Liver (tissue), 9 donors: ENCODE data around the gene AMIGO1. TPM values are rescaled to one million over a fixed set of nuclear protein-coding genes. Genes with fewer than 3 reads are reported as not detected.

Experiments
- DNase-seq: peaks from one replicate; pipeline ENCODE4 v3.0.0-alpha.2; 2017; ENCODE audit warnings: low spot score
- H3K27ac ChIP-seq, 2 donors: one replicate each; pipeline ENCODE4 v1.7.0; 2013; ENCODE audit warnings: inconsistent platforms in 2 of 2, low read length in 2 of 2, control low read depth in 1 of 2, low read depth in 1 of 2, mild to moderate bottlenecking in 1 of 2
- H3K27me3 ChIP-seq, 4 donors: one replicate each; pipeline versions ENCODE4 v1.6.1 to v1.7.0; 2013; ENCODE audit warnings: low read length in 3 of 4, inconsistent platforms in 1 of 4, mild to moderate bottlenecking in 1 of 4, moderate library complexity in 1 of 4; ENCODE audit not compliant: control insufficient read depth in 4 of 4, insufficient read depth in 4 of 4
- H3K36me3 ChIP-seq, 4 donors: one replicate each; pipeline versions ENCODE4 v1.6.1 to v1.7.0; 2013; ENCODE audit warnings: low read length in 3 of 4, mild to moderate bottlenecking in 3 of 4, low read depth in 1 of 4, moderate library complexity in 1 of 4; ENCODE audit not compliant: control insufficient read depth in 4 of 4, insufficient read depth in 3 of 4
- H3K4me1 ChIP-seq, 4 donors: one replicate each; pipeline versions ENCODE4 v1.6.1 to v1.7.0; 2013; ENCODE audit warnings: low read length in 3 of 4, mild to moderate bottlenecking in 3 of 4, moderate library complexity in 1 of 4; ENCODE audit not compliant: control insufficient read depth in 4 of 4, insufficient read depth in 4 of 4
- H3K4me3 ChIP-seq, 3 donors: one replicate each; pipeline versions ENCODE4 v1.6.1 to v1.7.0; 2013; ENCODE audit warnings: low read length in 3 of 3, control low read depth in 1 of 3, low read depth in 1 of 3, mild to moderate bottlenecking in 1 of 3
- H3K9ac ChIP-seq, 2 donors: one replicate each; pipeline ENCODE4 v1.7.0; 2013; ENCODE audit warnings: low read length in 2 of 2, mild to moderate bottlenecking in 2 of 2, moderate library complexity in 2 of 2, control low read depth in 1 of 2, low read depth in 1 of 2
- H3K9me3 ChIP-seq, 4 donors: one replicate each; pipeline versions ENCODE4 v1.6.1 to v1.7.0; 2013; ENCODE audit warnings: low read length in 3 of 4; ENCODE audit not compliant: control insufficient read depth in 4 of 4
- CTCF ChIP-seq: fragments of 150-350 bp; IDR thresholded peaks from 2 replicates; pipeline ENCODE4 v1.5.1; 2017; ENCODE audit warnings: improper control_type of control experiment, low read depth, low read length; ENCODE audit not compliant: missing input control
- EGR1 ChIP-seq, 2 donors: IDR thresholded peaks; 2 replicates each; pipeline ENCODE4 v1.6.1; 2016 to 2018; ENCODE audit warnings: antibody characterized with exemption in 2 of 2, low read depth in 2 of 2
- FOXA1 ChIP-seq: IDR thresholded peaks from 2 replicates; pipeline ENCODE4 v1.6.1; 2016; ENCODE audit warnings: antibody characterized with exemption
- FOXA2 ChIP-seq: IDR thresholded peaks from 2 replicates; pipeline ENCODE4 v1.6.1; 2016; ENCODE audit warnings: antibody characterized with exemption
- GABPA ChIP-seq, 2 donors: IDR thresholded peaks in 1 of 2; conservative IDR thresholded peaks in 1 of 2; 2 replicates each; pipeline ENCODE4 v1.6.1; 2016; ENCODE audit warnings: antibody characterized with exemption in 2 of 2, mild to moderate bottlenecking in 1 of 2, moderate library complexity in 1 of 2
- HNF4A ChIP-seq, 2 donors: conservative IDR thresholded peaks; 2 replicates each; pipeline ENCODE4 v1.6.1; 2016; ENCODE audit warnings: antibody characterized with exemption in 2 of 2, mild to moderate bottlenecking in 2 of 2
- HNF4G ChIP-seq: IDR thresholded peaks from 2 replicates; pipeline ENCODE4 v1.6.1; 2016; ENCODE audit warnings: antibody characterized with exemption
- MAX ChIP-seq: IDR thresholded peaks from 2 replicates; pipeline ENCODE4 v1.6.1; 2016; ENCODE audit warnings: antibody characterized with exemption
- NR2F2 ChIP-seq: IDR thresholded peaks from 2 replicates; pipeline ENCODE4 v1.6.1; 2016; ENCODE audit warnings: antibody characterized with exemption
- REST ChIP-seq: IDR thresholded peaks from 2 replicates; pipeline ENCODE4 v1.6.1; 2016; ENCODE audit warnings: antibody characterized with exemption, mild to moderate bottlenecking
- RXRA ChIP-seq, 2 donors: IDR thresholded peaks; 2 replicates each; pipeline ENCODE4 v1.6.1; 2017 to 2018; ENCODE audit warnings: antibody characterized with exemption in 2 of 2, mild to moderate bottlenecking in 1 of 2
- SP1 ChIP-seq: IDR thresholded peaks from 2 replicates; pipeline ENCODE4 v1.6.1; 2018; ENCODE audit warnings: antibody characterized with exemption, mild to moderate bottlenecking
- TAF1 ChIP-seq: conservative IDR thresholded peaks from 2 replicates; pipeline ENCODE4 v1.6.1; 2016; ENCODE audit warnings: antibody characterized with exemption, mild to moderate bottlenecking
- YY1 ChIP-seq: IDR thresholded peaks from 2 replicates; pipeline ENCODE4 v1.6.1; 2016; ENCODE audit warnings: antibody characterized with exemption, mild to moderate bottlenecking
- ZBTB33 ChIP-seq: IDR thresholded peaks from 2 replicates; pipeline ENCODE4 v1.6.1; 2016; ENCODE audit warnings: antibody characterized with exemption
- WGBS: extraction: QIAGEN DNeasy Blood & Tissue Kit; methylation state at CpG from one replicate; pipeline ENCODE4 v1.1.7; 2013; 5-methylcytosine and 5-hydroxymethylcytosine counted together
- polyA plus RNA-seq, 2 donors: library from polyadenylated mRNA; stranded (reverse) in 1 of 2; unstranded in 1 of 2; fragments of 200-250 nt in 1 of 2; fragments of >200 nt in 1 of 2; fragmentation: Nextera tagmentation in 1 of 2; extraction: Ambion mirVana in 1 of 2; gene quantifications; one replicate each; pipeline versions ENCODE4 v1.2.1 to v1.2.3, GENCODE V29; 2013 to 2015
- total RNA-seq, 2 donors: library from RNA; depleted of rRNA; stranded (reverse); fragments of >200 nt; gene quantifications; one replicate each; pipeline ENCODE4 v1.2.3, GENCODE V29; 2014
- TF ChIP-seq, protein P1 (sequence below): IDR thresholded peaks from 2 replicates; pipeline ENCODE4 v1.6.1; 2016; ENCODE audit warnings: antibody characterized with exemption
- donor health status: healthy.
- donor health status: healthy.
- donor health status: healthy.
- donor health status: healthy.
- donor health status: healthy.

AMIGO1 gene
- total and polyA plus RNA-seq, 4 donors: 0.75 to 4.6 (median 1.9) TPM

- TF ChIP-seq REST: no peak
- no peaks in the 10 kb centered on the region for H3K27me3 ChIP-seq
- no peak overlapping the region for H3K27ac ChIP-seq
- peak overlapping the region; percentile 67 to 70 (median 68) for H3K4me3 ChIP-seq
- H3K9me3 ChIP-seq: no peaks in the 10 kb centered on the region
- DNase-seq: no peak
- peaks cover 0 to 4% (median 2%) of the 10 kb centered on the region in 4 donors for H3K36me3 ChIP-seq
- 16% methylated on average over 29 of the region's 29 CpGs for WGBS
- H3K4me1 ChIP-seq: peaks cover 5 to 16% (median 13%) of the 10 kb centered on the region in 4 donors
- no peak overlapping the region for H3K9ac ChIP-seq
Observed at GRCh38 chr1:109482791-109483671, 26.5 kb downstream of the AMIGO1 start.

GRCh38 chr1:109482242-109482641 is 27.3 kb downstream of the AMIGO1 start:
- H3K4me3 ChIP-seq: no peak overlapping the region
- H3K4me1 ChIP-seq: peaks cover 5 to 16% (median 13%) of the 10 kb centered on the region in 4 donors
- H3K9me3 ChIP-seq: no peaks in the 10 kb centered on the region
- no peak overlapping the region for H3K9ac ChIP-seq
- no peak overlapping the region for H3K27ac ChIP-seq
- no peak for DNase-seq
- H3K27me3 ChIP-seq: no peaks in the 10 kb centered on the region
- TF ChIP-seq NR2F2: no peak
- TF ChIP-seq TAF1: no peak
- TF ChIP-seq FOXA1: no peak
- TF ChIP-seq GABPA (IDR thresholded peaks at IDR 0.05 in 1 of 2, conservative IDR thresholded peaks at IDR 0.05 in 1 of 2): no peak
- TF ChIP-seq HNF4G: no peak
- TF ChIP-seq YY1: no peak
- no peak for TF ChIP-seq FOXA2
- no peak for TF ChIP-seq RXRA (IDR thresholded peaks at IDR 0.05)
- TF ChIP-seq REST: no peak
- TF ChIP-seq HNF4A (conservative IDR thresholded peaks at IDR 0.05): no peak
- no peak for TF ChIP-seq ZBTB33
- TF ChIP-seq, protein P1, sequence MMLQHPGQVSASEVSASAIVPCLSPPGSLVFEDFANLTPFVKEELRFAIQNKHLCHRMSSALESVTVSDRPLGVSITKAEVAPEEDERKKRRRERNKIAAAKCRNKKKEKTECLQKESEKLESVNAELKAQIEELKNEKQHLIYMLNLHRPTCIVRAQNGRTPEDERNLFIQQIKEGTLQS: no peak
- no peak for TF ChIP-seq MAX
- no peak for TF ChIP-seq CTCF
- no peak for TF ChIP-seq SP1
- no peak for TF ChIP-seq EGR1 (IDR thresholded peaks at IDR 0.05; ENCODE audit: low read depth in 2 of 2)
- H3K36me3 ChIP-seq: peaks cover 0 to 3% (median under 1%) of the 10 kb centered on the region in 4 donors
